GM12873 (cell line): ENCODE data around the gene PFKP.

Source experiments
- CTCF ChIP-seq: IDR thresholded peaks from 2 replicates; pipeline ENCODE4 v1.5.1; 2012; ENCODE audit warnings: low read depth, mild to moderate bottlenecking, moderate library complexity, low read length, control low read depth; ENCODE audit not compliant: insufficient read depth; ENCODE audit errors: missing control alignments

PFKP gene

GRCh38 chr10:3149918-3150317 lies 82.6 kb downstream of the PFKP start:
- no peak for TF ChIP-seq CTCF

GRCh38 chr10:3150366-3150765 lies 83.0 kb downstream of the PFKP start:
- no peak for TF ChIP-seq CTCF

- TF ChIP-seq CTCF, result no peak
These were observed 83.6 kb downstream of the PFKP start for GRCh38 chr10:3150961-3151360.

DNA sequence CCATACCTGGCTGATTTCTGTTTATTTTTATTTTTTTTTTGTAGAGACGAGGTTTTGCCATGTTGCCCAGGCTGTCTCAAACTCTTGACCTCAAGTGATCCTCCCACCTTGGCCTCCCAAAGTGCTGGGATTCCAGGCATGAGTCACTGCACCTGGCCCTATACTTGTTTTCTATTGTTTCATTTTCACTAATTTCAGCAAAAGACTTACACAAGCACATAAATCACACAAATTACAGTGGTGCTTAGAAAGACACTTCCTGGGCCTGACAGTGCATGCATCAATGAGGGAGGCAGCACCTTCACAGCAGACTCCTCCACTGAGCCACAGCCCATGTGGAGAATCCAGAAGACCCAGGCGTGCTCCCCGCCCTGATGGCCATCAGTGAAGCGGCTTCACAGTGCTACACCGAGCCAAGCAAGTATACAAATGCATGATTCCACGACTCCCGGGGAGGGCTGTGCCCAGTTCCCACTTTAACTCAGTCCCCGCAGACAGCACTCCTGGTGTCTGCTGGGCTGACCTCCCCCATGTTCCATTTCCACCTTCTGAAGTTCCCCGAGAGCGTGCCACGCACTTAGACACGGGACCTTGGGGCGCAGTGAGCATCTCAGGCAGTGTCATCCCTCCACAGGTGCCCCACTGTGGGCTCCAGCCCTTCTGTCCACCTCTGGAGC lies 84.7 kb downstream of the PFKP start:
- no peak for TF ChIP-seq CTCF

- TF ChIP-seq CTCF, result no peak
These were observed 85.2 kb downstream of the PFKP start for GRCh38 chr10:3152566-3152935.

- TF ChIP-seq CTCF, result no peak
These were observed 87.3 kb downstream of the PFKP start for GRCh38 chr10:3154666-3155065.

- no peak for TF ChIP-seq CTCF
These were observed 91.8 kb downstream of the PFKP start for GRCh38 chr10:3159152-3159551.
